CD4-positive, alpha-beta T cell treated with Interleukin-21 for 1 hour (primary cell): Measurements from ENCODE around the gene CHRDL2.
"Not testable (repeated sequence)": the region's sequence is repeated elsewhere in the genome, so short reads cannot be mapped to it uniquely, and the experiment has no call there.

ENCODE experiments used
- DNase-seq: peaks from one replicate; pipeline ENCODE4 v3.0.0-alpha.2; 2020

CHRDL2 gene

GRCh38 chr11:74731301-74732094 lies at the start of gene CHRDL2:
TSS of gene CHRDL2 (minus strand) at chr11:74731426. CDS start at chr11:74730888, 538 bp downstream.
- DNase-seq = no peak

DNA sequence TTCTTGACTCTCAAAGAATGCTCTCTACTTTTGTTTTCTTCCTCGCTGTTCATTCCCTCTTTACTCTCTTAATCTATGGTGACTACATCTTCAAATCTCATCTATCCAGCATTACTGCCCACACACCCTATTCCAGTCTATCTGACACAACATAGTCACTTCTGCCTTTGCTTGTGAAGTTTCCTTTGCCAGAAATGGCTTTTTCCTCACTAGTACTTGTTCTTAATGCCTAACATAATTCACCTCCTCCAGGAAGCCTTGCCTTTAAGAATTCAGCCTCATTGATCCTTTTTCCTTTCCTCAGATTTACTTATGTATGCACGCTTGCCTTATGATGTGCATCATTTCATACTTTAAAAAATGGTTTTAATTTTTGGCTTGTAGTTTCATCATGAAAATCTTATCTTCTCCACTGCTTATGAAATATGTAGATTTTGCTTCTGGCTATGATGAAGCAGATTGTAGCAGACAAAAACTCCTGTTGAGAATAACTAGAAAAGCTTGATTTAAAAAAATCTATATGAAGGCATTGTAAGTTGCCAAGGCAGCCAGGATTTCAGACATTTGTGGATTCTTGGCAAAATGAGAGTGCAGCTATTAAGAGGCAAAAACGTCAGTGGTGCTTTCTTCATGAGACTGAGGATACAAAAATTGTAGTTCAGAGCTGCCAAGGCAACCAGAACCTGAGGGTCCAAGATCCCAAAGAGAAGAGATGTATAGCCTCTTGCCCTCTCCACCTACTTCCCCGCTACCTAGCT lies 49.2 kb upstream of the CHRDL2 start:
- DNase-seq = no peak

DNA sequence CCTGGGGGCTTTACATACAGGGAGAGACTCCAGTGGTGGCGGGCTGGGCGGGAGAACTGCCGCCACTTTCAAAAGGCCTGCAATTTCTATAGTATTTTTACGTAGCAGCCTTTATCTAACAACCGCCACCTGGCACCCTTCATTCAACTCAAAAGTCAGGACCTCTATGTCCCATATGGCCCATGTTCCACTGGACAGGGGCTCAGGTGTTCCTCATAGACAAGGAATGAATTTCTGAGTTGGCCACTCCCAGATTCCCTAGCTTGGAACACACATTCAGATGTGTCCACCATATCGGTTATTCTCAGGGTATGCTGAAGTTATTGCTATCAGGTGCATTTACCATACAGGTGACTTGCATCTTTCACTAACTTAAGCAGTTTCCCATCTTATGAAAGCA lies 47.4 kb upstream of the CHRDL2 start:
- DNase-seq = no peak

- no peak for DNase-seq
These were observed 46.7 kb upstream of the CHRDL2 start for GRCh38 chr11:74777877-74778276.

GRCh38 chr11:74777038-74777437 lies 45.8 kb upstream of the CHRDL2 start:
- DNase-seq = no peak

- DNase-seq = no peak
These were observed 45.3 kb upstream of the CHRDL2 start for GRCh38 chr11:74776546-74776945.

GRCh38 chr11:74775762-74776161 lies 44.5 kb upstream of the CHRDL2 start:
- no peak for DNase-seq

DNA sequence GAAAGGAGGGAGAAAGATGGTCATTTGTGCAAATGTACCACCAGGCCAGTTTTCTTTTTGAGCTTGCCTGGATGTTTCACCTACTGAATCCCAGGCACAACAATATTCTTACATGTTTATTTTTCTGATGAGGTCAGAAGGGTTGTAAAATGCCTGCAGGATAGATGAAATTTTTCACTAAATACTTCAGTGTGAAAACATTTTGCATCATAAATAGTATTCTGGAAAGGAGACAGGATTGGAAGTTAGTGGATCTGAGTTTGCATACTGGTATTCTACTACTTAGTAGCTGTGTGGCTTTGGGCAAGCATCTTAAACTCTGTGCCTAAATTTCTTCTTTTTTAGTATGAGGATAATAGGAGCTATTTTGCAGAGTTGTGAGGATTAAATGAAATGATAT lies 42.2 kb upstream of the CHRDL2 start:
- DNase-seq = no peak

- no peak for DNase-seq
These were observed 39.9 kb upstream of the CHRDL2 start for GRCh38 chr11:74771139-74771538.

- no peak for DNase-seq
These were observed 39.2 kb upstream of the CHRDL2 start for GRCh38 chr11:74770456-74770855.

- no peak for DNase-seq
These were observed 38.0 kb upstream of the CHRDL2 start for GRCh38 chr11:74769055-74769707.

- DNase-seq = peak; percentile 22
These were observed 37.0 kb upstream of the CHRDL2 start for GRCh38 chr11:74768172-74768651.

- no peak for DNase-seq
These were observed 35.7 kb upstream of the CHRDL2 start for GRCh38 chr11:74766905-74767304.

DNA sequence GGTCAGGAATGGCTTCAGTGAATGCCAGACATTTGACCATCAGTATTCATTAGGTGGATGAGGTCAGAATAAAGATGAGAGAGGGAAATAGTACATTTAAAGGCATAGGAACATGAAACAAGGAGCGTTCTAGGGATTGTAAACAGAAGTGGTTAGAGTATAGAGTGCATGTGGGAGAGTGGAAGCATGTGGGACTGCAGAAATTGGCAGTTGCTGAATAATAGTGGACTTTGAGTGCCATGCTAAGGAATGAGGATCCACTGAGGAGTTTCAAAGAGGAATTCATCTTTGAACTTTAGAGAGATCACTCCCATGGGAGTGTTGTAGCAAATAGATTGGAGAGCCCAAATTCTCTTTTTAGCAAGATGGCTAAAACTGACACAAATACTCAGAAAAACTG lies 25.3 kb upstream of the CHRDL2 start:
- no peak for DNase-seq

- DNase-seq = no peak
These were observed 24.3 kb upstream of the CHRDL2 start for GRCh38 chr11:74755395-74755995.

- DNase-seq = no peak
These were observed 23.5 kb upstream of the CHRDL2 start for GRCh38 chr11:74754507-74755252.

DNA sequence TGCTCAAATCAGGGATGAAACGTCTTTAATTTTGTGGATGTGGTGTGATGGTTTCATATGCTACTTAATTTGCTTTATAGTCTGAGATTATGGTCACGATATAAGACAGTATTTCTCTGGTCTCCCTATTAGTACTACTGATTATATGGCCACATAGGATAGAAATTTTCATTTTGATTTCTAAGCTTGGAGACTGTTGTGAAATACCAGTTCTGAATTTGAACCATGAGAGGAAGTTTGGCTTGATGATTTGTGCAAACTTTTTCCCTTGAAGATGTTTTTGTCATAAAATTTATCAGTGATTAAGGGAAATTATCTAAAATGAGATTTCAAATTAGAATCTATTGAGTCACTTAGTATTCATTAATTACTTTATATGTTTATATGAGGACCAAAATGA lies 20.1 kb upstream of the CHRDL2 start:
- DNase-seq = no peak

DNA sequence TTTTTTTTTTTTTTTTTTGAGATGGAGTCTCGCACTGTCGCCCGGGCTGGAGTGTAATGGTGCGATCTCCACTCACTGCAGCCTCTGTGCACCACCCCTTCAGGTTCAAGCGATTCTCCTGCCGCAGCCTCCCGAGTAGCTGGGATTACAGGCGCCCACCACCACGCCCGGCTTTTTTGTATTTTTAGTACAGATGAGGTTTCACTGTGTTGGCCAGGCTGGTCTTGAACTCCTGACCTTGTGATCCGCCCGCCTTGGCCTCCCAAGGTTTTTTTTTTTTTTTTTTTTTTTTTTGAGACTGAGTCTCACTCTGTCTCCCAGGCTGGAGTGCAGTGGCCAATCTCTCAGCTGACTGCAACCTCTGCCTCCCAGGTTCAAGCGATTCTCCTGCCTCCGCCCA lies 19.4 kb upstream of the CHRDL2 start:
- not testable (repeated sequence) for DNase-seq

GRCh38 chr11:74749965-74750296 lies 18.7 kb upstream of the CHRDL2 start:
- no peak for DNase-seq

DNA sequence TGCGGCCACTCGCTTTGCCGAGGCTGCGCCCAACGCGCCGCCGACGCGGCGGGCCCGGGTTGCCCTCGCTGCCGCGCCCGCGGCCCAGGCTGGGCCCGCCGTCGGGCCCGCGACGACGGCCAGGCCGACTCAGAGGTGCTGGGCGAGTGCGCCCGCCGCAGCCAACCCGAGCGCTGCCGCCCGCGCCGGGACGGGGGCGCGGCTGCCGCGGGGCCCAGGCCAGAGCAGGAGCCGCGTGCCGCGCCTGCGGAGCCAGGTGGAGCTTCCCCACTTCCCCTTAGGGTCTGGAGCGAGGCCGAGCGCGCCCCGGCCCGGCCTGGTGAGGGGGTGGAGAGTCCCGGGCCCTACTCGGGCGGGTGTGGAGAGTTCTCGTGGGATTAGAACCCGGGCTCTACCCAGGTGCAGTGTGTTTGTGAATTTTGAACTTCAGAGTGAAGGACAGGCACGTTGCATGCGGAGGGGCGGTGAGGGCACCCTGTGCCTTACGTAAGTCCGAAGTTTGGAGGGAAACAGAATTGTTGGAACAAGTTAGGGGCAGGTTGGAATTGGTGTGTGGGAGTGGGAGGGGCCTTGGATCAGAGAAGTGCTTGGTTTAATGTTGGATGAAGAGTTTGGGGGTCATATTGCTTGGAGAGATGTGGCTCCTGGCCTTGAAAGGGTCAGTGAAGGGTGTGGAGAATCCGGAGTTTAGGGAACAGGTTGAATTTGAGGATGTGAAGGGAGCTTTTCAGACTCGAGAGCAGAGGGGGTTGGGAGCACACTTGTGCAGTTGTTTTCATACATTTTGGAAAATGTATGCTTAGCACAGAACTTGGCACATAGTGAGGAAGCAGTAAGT lies 18.1 kb upstream of the CHRDL2 start:
- peak; percentile 48 for DNase-seq
